ENCODE results near the gene ERGIC1.

ERGIC1 gene

DNA sequence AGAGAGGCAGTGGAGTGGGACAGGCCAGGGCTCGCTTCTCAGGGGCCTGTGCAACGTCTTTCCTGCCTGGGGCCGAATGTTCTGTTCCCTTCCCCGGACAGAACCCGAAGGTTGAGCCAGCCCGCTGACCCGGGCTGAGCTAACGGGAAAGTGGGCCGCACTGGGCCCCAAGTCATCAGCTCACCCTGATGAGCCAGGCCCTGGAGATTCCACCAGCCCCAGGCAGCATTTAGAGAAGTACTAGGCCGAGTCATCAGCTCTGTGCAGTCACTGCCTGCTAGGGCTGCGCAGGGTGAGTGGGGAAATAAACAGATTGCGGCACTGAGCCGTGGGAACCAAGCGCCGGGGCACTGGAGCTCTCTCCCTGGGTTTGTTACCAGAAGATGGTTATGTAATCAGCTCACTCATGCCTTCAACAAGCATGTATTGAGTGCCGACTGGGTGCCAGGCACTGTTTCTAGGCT is 33.9 kb upstream of the ERGIC1 start:
- H2AFZ ChIP-seq (ENCODE audit: low read depth, low read length, severe bottlenecking), result no peak overlapping the region
- no peaks in the 10 kb centered on the region for H3F3A ChIP-seq (ENCODE audit: insufficient read depth)
- H3K9me2 ChIP-seq (replicated peaks; ENCODE audit: insufficient read depth, low read length), result no peaks in the 10 kb centered on the region
- H3K9ac ChIP-seq (ENCODE audit: low read length), result no peak overlapping the region
- no peak overlapping the region for H3K27ac ChIP-seq (ENCODE audit: low read depth, low read length)
- no peak overlapping the region for H3K4me3 ChIP-seq (ENCODE audit: insufficient read depth, low read length, poor library complexity, severe bottlenecking)
- no peaks in the 10 kb centered on the region for H4K20me1 ChIP-seq (ENCODE audit: low read depth, low read length)
- H3K27me3 ChIP-seq (ENCODE audit: low read length), result no peaks in the 10 kb centered on the region
- no peaks in the 10 kb centered on the region for H3K36me3 ChIP-seq (ENCODE audit: low read length)
- no peaks in the 10 kb centered on the region for H3K9me3 ChIP-seq (ENCODE audit: insufficient read depth, low read length)
- no peak for TF ChIP-seq EZH2phosphoT487 (conservative IDR thresholded peaks at IDR 0.05; ENCODE audit: low read length)
- TF ChIP-seq, protein P1, sequence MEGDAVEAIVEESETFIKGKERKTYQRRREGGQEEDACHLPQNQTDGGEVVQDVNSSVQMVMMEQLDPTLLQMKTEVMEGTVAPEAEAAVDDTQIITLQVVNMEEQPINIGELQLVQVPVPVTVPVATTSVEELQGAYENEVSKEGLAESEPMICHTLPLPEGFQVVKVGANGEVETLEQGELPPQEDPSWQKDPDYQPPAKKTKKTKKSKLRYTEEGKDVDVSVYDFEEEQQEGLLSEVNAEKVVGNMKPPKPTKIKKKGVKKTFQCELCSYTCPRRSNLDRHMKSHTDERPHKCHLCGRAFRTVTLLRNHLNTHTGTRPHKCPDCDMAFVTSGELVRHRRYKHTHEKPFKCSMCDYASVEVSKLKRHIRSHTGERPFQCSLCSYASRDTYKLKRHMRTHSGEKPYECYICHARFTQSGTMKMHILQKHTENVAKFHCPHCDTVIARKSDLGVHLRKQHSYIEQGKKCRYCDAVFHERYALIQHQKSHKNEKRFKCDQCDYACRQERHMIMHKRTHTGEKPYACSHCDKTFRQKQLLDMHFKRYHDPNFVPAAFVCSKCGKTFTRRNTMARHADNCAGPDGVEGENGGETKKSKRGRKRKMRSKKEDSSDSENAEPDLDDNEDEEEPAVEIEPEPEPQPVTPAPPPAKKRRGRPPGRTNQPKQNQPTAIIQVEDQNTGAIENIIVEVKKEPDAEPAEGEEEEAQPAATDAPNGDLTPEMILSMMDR (IDR thresholded peaks at IDR 0.05; ENCODE audit: insufficient read depth, low read length, poor library complexity, severe bottlenecking), result no peak
- no peak overlapping the region for H3K4me2 ChIP-seq (ENCODE audit: low read depth, low read length, poor library complexity, severe bottlenecking)
- no peaks in the 10 kb centered on the region for H3K79me2 ChIP-seq (ENCODE audit: insufficient read depth, low read length)

DNA sequence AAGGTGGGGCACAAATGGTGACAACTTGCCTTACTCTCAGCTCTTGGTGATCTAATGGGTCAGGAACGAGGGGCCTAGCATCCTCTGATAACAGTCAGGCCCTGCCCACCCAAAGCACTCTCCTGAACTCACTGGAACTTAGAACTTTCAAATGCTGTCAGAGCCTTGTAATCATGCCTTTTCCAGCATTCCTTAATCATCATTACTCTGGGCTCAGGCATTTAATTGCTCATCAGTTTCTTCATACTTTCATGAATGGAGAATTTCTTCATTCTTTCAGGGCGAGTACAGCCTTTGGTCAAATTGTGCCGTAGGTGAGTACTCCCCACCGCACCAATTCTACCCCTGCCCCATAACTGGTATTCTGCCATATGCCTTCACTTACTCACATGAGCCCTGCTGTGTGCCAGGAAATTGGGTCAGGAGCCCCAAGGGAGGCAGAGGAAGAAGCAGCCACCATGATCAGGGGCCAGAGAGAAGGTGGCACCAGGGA is 32.8 kb upstream of the ERGIC1 start:
- H3K27ac ChIP-seq (ENCODE audit: low read depth, low read length), result no peak overlapping the region
- no peak overlapping the region for H3K9ac ChIP-seq (ENCODE audit: low read length)

DNA sequence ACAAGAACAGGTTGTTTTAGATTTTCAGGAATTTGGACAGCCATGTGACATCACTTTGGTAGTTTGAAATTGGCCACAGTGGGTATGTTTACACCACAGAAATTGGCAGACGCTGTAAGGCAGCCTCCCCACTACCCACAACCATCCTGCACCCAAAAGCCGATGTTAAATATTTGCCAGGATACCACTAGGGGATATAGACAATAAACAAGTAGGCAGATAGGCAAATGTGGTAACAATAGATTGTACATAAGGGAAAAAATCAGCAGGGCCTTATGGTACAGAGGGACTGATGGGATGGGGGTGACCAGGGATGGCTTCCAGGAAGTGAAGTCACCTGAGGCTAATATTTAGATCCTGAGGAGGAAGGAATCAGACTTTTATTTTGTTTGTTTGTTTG is 31.9 kb upstream of the ERGIC1 start:
- Histone ChIP-seq H3K27ac (ENCODE audit: low read depth, low read length) (no peak overlapping the region), H3F3A (ENCODE audit: insufficient read depth) (no peaks in the 10 kb centered on the region), H2AFZ (ENCODE audit: low read depth, low read length, severe bottlenecking) (no peak overlapping the region), H3K4me2 (ENCODE audit: low read depth, low read length, poor library complexity, severe bottlenecking) (no peak overlapping the region), H3K9me2 (replicated peaks; ENCODE audit: insufficient read depth, low read length) (no peaks in the 10 kb centered on the region), H3K9ac (ENCODE audit: low read length) (no peak overlapping the region), H3K9me3 (ENCODE audit: insufficient read depth, low read length) (no peaks in the 10 kb centered on the region), H3K4me3 (ENCODE audit: insufficient read depth, low read length, poor library complexity, severe bottlenecking) (no peak overlapping the region), H4K20me1 (ENCODE audit: low read depth, low read length) (no peaks in the 10 kb centered on the region), H3K27me3 (ENCODE audit: low read length) (no peaks in the 10 kb centered on the region), H3K79me2 (ENCODE audit: insufficient read depth, low read length) (no peaks in the 10 kb centered on the region), H3K36me3 (ENCODE audit: low read length) (no peaks in the 10 kb centered on the region)
- TF ChIP-seq, protein P1 (IDR thresholded peaks at IDR 0.05; ENCODE audit: insufficient read depth, low read length, poor library complexity, severe bottlenecking), result no peak
- TF ChIP-seq EZH2phosphoT487 (conservative IDR thresholded peaks at IDR 0.05; ENCODE audit: low read length), result no peak

More for the DNA sequence above, 32.8 kb upstream of the ERGIC1 start:
- H3K36me3 ChIP-seq (ENCODE audit: low read length), result no peaks in the 10 kb centered on the region
- no peak overlapping the region for H3K4me3 ChIP-seq (ENCODE audit: insufficient read depth, low read length, poor library complexity, severe bottlenecking)
- H2AFZ ChIP-seq (ENCODE audit: low read depth, low read length, severe bottlenecking), result no peak overlapping the region
- H3F3A ChIP-seq (ENCODE audit: insufficient read depth), result no peaks in the 10 kb centered on the region
- TF ChIP-seq, protein P1 (IDR thresholded peaks at IDR 0.05; ENCODE audit: insufficient read depth, low read length, poor library complexity, severe bottlenecking), result no peak
- TF ChIP-seq EZH2phosphoT487 (conservative IDR thresholded peaks at IDR 0.05; ENCODE audit: low read length), result no peak
- H3K4me2 ChIP-seq (ENCODE audit: low read depth, low read length, poor library complexity, severe bottlenecking), result no peak overlapping the region
- no peaks in the 10 kb centered on the region for H3K9me3 ChIP-seq (ENCODE audit: insufficient read depth, low read length)
- no peaks in the 10 kb centered on the region for H3K27me3 ChIP-seq (ENCODE audit: low read length)
- no peaks in the 10 kb centered on the region for H3K79me2 ChIP-seq (ENCODE audit: insufficient read depth, low read length)
- no peaks in the 10 kb centered on the region for H4K20me1 ChIP-seq (ENCODE audit: low read depth, low read length)
- no peaks in the 10 kb centered on the region for H3K9me2 ChIP-seq (replicated peaks; ENCODE audit: insufficient read depth, low read length)
